Activated CD8-positive, alpha-beta memory T cell treated with anti-CD3 and anti-CD28 coated beads for 48 hours (primary cell): Measurements from ENCODE around the gene UBE3A.
A peak's percentile ranks its signal among the peaks of the same experiment; 100 is the strongest.
"Not testable (repeated sequence)": the region's sequence is repeated elsewhere in the genome, so short reads cannot be mapped to it uniquely, and the experiment has no call there.

ENCODE experiments used
- DNase-seq, 3 experiments: peaks; one replicate each; pipeline ENCODE4 v3.0.0-alpha.2; 2020; ENCODE audit warnings: low read depth in 2 of 3, low spot score in 2 of 3

Gene UBE3A

GRCh38 chr15:25438601-25439368 is at the start of gene UBE3A:
UBE3A (minus strand) TSS chr15:25439024; CDS start chr15:25409107, 29,917 bp downstream.
- DNase-seq: peak; percentile 58 to 84 (median 65)

DNA sequence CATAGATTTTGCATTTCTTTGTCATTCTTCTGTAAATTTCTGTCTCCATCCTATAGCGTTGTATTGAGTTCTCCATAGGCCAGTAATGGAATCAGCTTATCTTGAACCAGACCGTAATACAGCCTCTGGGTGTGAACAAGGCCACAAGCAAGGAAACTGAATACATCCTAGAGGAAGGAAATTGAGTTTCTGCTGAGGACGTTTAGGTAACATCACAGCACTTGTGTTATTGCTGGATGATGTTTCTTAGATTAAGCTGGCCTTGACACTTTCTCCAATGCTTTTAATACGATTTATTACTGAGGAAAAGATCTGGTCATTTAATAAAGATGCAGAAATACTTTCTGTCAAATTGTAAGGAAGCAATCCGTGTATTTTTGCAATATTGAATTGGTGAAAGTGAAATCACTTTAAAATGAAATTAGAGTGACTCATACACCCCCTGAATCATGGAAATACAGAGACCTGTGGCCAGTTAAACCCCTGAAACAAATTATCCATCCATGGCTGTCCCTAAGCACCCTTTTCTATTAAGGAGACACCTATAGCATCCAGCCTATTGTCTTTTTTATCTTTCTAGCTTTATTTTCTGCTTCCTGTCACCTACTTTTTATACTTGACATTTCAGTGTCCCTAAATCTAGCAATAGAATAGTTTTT is 48.5 kb upstream of the UBE3A start:
- no peak for DNase-seq

DNA sequence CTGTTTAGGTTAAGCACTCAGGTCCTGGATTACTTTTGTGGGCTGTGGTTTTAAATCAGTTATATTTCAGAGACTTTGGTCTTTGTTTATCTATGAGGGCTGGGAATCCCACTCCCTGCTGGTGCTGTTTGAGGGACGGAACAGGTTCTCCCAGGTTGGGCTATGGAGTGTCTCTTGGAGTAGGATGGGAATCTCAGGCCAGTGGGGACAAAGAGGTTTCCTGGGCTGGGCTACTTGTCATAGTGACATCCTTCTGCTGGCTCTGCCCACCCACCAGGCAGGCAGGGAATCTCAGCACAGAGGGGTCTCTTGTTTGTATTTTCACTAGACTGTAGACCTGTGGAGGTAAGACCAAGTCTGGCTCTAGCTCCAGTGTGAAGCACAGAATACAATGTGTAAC is 47.2 kb upstream of the UBE3A start:
- no peak for DNase-seq

DNA sequence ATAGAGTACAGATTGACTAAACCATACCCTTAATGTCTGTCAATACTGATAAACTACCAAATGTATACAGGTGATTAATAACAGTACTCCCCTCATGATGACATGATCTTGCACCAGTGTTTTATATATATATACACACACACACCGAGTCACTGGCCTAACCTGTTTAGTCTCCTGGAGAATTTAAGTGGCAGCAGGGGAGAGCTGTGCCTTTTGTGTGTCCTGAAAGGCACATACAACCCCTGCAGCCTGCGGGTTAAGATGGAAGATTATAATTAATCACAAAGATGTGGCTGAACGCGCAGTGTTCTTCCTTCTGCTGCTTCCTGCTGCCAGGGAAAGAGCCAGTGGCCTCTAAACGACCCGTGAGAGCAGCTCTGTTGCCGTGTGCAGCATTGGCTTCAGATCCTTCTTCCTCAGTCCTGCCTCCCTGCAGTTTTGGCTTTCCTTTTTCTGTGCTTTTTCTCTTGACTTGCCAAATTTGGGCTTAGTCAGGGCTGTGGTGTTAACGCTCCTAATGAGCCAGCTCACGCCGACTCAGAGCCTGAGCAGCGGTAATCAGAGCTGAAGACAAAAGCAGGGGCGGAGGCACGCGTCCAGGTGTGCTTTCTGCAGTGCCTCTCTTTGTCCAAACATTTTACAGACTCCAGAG is 42.5 kb upstream of the UBE3A start:
- no peak for DNase-seq

- no peak for DNase-seq
Measured at GRCh38 chr15:25478313-25478712, 39.5 kb upstream of the UBE3A start.

GRCh38 chr15:25477816-25478215 is 39.0 kb upstream of the UBE3A start:
- no peak for DNase-seq

DNA sequence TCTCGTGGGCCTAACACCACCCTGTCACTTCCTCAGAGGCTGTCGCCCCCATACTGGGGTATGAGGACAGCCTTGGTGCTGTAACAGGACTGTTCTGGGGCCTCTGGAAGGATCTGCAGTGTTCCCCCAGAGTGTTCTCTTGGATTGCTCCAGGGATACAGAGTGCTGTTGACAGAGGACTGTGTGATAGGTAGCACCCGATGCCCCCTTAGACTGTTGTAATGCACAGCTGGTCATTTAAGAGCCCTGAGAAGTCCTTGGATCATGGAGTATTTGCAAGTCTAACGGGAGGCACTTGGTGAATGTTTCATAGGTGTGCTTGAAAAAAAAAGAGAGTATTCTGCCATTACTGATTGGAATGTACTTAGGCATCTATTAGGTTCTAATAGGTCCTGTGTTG is 35.4 kb upstream of the UBE3A start:
- no peak for DNase-seq

GRCh38 chr15:25470230-25470629 is 31.4 kb upstream of the UBE3A start:
- DNase-seq: no peak

DNA sequence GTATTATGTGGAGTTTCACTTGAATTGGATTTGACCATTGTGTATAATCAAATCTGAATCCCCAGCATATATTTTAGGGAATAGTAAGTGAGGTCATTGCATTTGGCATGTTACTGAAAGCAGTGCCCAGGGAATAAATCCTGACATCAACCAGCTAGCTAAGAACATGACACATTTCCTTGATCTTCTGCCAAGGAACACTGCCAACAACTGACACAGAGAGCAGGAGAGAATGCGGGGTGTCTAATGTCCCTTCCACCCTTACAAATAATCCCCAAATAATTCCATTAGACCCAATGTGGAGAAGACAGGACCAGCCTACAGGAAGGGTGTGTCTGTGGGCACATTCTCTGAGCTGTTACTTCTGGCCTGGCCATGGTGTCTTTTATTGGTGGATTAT is 30.6 kb upstream of the UBE3A start:
- DNase-seq: no peak

DNA sequence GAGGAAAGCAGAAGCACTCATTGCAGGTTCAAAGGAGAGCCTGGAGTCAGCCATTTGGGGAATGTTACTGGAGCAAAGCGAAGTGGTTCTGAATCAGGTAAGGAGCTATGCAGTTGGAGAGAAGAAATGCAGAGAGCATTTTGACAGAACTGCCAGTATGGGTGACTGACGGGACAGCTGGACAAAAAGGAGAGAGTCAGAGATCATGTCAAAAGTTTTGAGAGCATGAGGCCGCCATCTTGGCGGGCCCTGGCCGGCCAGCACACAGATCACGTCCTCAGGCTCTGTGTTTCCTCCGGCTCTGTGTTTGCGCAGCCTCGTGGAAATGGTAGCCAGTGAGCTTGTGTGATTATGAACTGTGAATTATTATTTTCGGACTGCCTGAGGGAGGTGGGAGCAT is 29.8 kb upstream of the UBE3A start:
- DNase-seq: no peak

- DNase-seq: no peak
Measured at GRCh38 chr15:25465835-25466234, 27.0 kb upstream of the UBE3A start.

GRCh38 chr15:25464784-25465183 is 26.0 kb upstream of the UBE3A start:
- DNase-seq: no peak

GRCh38 chr15:25464383-25464782 is 25.6 kb upstream of the UBE3A start:
- no peak for DNase-seq

- no peak for DNase-seq
Measured at GRCh38 chr15:25456196-25456595, 17.4 kb upstream of the UBE3A start.

DNA sequence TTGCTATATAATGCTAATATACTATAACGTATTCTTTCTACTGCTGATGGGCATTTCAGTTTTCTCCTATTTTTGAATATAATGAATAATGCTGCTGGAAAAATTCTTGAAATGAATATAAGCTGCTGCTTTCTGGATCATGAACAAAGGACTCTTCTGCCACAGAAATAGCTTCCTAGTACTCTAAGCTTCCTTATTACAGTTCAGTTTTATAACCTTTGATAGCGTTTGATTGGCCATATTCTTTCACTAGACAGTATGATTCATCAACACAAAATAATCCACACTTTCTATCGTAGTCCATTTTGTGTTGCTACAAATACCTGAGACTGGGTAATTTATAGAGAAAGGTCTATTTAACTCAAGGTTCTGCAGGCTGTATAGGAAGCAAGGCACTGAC is 16.4 kb upstream of the UBE3A start:
- no peak for DNase-seq

DNA sequence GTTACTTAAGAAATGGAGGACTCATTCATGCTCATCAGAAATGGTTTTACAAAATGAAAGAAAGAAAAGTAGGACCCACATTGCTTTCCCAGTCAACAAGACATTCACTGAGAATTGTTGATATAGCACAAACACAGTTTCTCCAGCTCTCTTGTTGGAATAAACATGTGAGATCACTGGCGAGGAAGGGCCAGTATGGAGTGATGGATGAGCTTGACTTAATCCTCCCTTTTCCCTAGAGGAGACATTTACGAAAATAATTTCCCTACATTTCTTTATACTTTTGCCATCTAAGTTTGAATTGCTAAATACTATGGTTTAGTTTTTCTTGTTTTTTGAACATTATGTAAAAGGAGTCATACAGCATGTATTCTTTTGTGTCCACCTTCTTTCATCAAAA is 15.9 kb upstream of the UBE3A start:
- DNase-seq: no peak

DNA sequence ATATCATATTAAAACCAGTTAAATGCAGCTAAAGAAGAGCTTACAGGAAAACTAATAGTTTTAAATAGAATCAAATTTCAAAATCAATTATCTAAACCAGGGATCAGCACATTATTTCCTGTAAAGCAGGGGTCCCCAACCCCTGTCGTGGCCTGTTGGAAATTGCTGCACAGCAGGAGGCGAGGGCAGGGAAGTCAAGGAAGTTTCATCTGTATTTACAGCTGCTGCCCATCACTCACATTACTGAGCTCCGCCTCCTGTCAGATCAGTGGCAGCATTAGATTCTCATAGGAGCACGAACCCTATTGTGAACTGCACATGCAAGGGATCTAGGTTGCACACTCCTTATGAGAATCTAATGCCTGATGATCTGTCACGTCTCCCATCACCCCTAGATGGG is 14.4 kb upstream of the UBE3A start:
- DNase-seq: not testable (repeated sequence)

DNA sequence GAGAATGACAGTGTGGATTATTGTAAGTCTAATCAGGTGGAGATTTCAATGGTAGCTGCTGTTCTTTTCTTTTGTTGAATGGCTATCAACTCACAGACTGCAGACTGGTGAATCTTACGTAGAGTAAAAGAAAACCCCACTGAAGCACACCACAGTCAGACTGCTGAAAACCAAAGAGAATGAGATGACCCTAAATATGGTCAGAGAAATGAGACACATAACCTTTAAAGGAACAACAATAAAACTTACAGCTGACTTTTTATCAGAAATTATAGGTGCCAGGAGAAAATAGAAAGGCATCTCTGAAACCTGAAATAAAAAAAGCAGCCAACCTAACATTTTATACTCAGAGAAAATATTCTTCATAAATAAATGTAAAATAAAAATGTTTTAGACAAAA is 12.7 kb upstream of the UBE3A start:
- no peak for DNase-seq

DNA sequence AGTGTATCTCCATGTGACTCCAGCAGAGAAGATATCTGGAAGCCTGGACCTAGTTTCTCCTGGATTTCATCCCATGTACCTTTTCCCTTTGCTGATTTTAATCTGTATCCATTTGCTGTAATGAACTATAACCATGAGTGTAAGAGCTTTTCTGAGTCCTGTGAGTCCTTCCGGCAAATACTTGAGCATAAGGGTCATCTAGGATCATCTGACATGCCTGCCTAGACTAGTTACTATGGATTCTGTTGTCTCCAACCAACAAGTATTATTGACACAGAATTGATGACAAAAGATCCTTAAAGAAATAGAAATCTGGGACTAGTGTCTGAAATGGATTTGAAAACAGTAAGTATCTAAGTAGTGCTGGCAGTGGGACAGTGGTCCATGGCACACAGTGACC is 11.3 kb upstream of the UBE3A start:
- no peak for DNase-seq

GRCh38 chr15:25446076-25446475 is 7.3 kb upstream of the UBE3A start:
- no peak for DNase-seq

- DNase-seq: no peak
Measured at GRCh38 chr15:25445412-25445811, 6.6 kb upstream of the UBE3A start.

DNA sequence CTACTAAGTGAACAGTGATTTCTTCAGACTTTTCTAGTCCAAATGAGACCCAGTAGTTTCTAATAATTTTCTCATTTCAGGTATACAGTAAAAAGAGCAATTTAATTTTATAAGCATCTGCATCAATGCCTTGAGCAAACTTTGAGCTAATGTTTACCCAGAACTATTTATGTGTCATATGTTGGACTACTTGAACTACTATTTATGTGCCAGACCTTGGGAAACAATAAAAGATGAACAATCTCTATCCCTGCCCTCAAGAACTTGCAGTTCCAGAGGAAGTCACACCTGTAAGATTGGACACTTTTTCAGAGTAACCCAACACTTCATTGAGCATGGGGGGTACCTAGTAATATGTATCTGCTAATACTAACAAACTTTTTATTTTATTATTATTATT is 2.3 kb upstream of the UBE3A start:
- DNase-seq: no peak
